ENCODE results near the gene TPM4.

- TF ChIP-seq POLR2A (IDR thresholded peaks at IDR 0.05; ENCODE audit: low read depth, low read length) = peak; percentile 81
- no peak; the same call in none of the 2 replicates for TF ChIP-seq POLR2AphosphoS5 (IDR thresholded peaks at IDR 0.05; ENCODE audit: low read depth, low read length)
- peak; percentile 85 for TF ChIP-seq TAF1 (IDR thresholded peaks at IDR 0.05; ENCODE audit: borderline replicate concordance, low read depth, low read length)
Measured at GRCh38 chr19:16111909-16112752, 35.8 kb downstream of the TPM4 start.
